GM18520 (cell line): ENCODE results near the gene CATSPERD.
"Not testable (repeated sequence)": the region's sequence is repeated elsewhere in the genome, so short reads cannot be mapped to it uniquely, and the experiment has no call there.

ENCODE experiments used
- ATAC-seq: cut with Tn5 transposase; IDR thresholded peaks from one replicate; pipeline ENCODE4 v1.9.1; 2021; ENCODE audit not compliant: unreplicated experiment

CATSPERD gene

GRCh38 chr19:5697022-5697889 lies 23.2 kb upstream of the CATSPERD start:
- ATAC-seq = no peak

- no peak for ATAC-seq
Observed at GRCh38 chr19:5697890-5698634, 22.4 kb upstream of the CATSPERD start.

- ATAC-seq = no peak
Observed at GRCh38 chr19:5698635-5699422, 21.6 kb upstream of the CATSPERD start.

GRCh38 chr19:5700455-5701092 lies 19.9 kb upstream of the CATSPERD start:
- ATAC-seq = no peak

GRCh38 chr19:5702053-5702410 lies 18.4 kb upstream of the CATSPERD start:
- not testable (repeated sequence) for ATAC-seq

GRCh38 chr19:5703819-5704818 lies 16.3 kb upstream of the CATSPERD start:
- ATAC-seq = no peak

GRCh38 chr19:5705552-5705951 lies 14.9 kb upstream of the CATSPERD start:
- ATAC-seq = no peak

- ATAC-seq = no peak
Observed at GRCh38 chr19:5706876-5707573, 13.4 kb upstream of the CATSPERD start.

- no peak for ATAC-seq
Observed at GRCh38 chr19:5707576-5708575, 12.6 kb upstream of the CATSPERD start.

GRCh38 chr19:5711025-5711424 lies 9.4 kb upstream of the CATSPERD start:
- no peak for ATAC-seq

GRCh38 chr19:5711713-5712161 lies 8.7 kb upstream of the CATSPERD start:
- ATAC-seq = no peak

- no peak for ATAC-seq
Observed at GRCh38 chr19:5713228-5713627, 7.2 kb upstream of the CATSPERD start.

GRCh38 chr19:5714816-5715215 lies 5.6 kb upstream of the CATSPERD start:
- no peak for ATAC-seq

- ATAC-seq = no peak
Observed at GRCh38 chr19:5717215-5717935, 3.1 kb upstream of the CATSPERD start.

GRCh38 chr19:5718037-5718578 lies 2.3 kb upstream of the CATSPERD start:
- ATAC-seq = no peak

- no peak for ATAC-seq
Observed at GRCh38 chr19:5718579-5719273, 1.7 kb upstream of the CATSPERD start.
